Hematopoietic multipotent progenitor cell treated with erythropoietin and hydrocortisone succinate and interleukin-3 and kit ligand, for 4 days (in vitro differentiated cells): ENCODE results near the gene MED16.
"Not testable (repeated sequence)": the region's sequence is repeated elsewhere in the genome, so short reads cannot be mapped to it uniquely, and the experiment has no call there.

Source experiments
- DNase-seq: peaks from one replicate; pipeline ENCODE4 v3.0.0-alpha.2; 2015

The MED16 gene

GRCh38 chr19:870963-871401, 22.0 kb downstream of the MED16 start:
- no peak for DNase-seq

GRCh38 chr19:870314-870713, 22.7 kb downstream of the MED16 start:
- no peak for DNase-seq

- no peak for DNase-seq
These were observed 23.5 kb downstream of the MED16 start for GRCh38 chr19:869245-870177.

GRCh38 chr19:868458-869244, 24.3 kb downstream of the MED16 start:
- DNase-seq: no peak

- DNase-seq: no peak
These were observed 25.0 kb downstream of the MED16 start for GRCh38 chr19:867855-868457.

- no peak for DNase-seq
These were observed 25.6 kb downstream of the MED16 start for GRCh38 chr19:867301-867793.

GRCh38 chr19:866769-867300, 26.2 kb downstream of the MED16 start:
- DNase-seq: no peak

GRCh38 chr19:863315-863620, 29.7 kb downstream of the MED16 start:
- no peak for DNase-seq

- DNase-seq: peak; percentile 94
These were observed 30.2 kb downstream of the MED16 start for GRCh38 chr19:862581-863314.

- peak; percentile 95 for DNase-seq
These were observed 31.0 kb downstream of the MED16 start for GRCh38 chr19:861756-862580.

GRCh38 chr19:861141-861755, 31.7 kb downstream of the MED16 start:
- no peak for DNase-seq

- peak; percentile 73 for DNase-seq
These were observed 33.8 kb downstream of the MED16 start, which contains the start of gene CFD for GRCh38 chr19:858868-859843. TSS of gene CFD (plus strand) at chr19:859664. CDS start at chr19:859690, 26 bp downstream.

GRCh38 chr19:858284-858683, 34.7 kb downstream of the MED16 start:
- no peak for DNase-seq

GRCh38 chr19:855566-856120, 37.3 kb downstream of the MED16 start:
- DNase-seq: no peak

GRCh38 chr19:855142-855541, 37.8 kb downstream of the MED16 start:
- DNase-seq: no peak

GRCh38 chr19:854549-854948, 38.4 kb downstream of the MED16 start:
- DNase-seq: no peak

GRCh38 chr19:853614-854220, 39.3 kb downstream of the MED16 start:
- DNase-seq: not testable (repeated sequence)

GRCh38 chr19:853014-853585, 39.9 kb downstream of the MED16 start:
- no peak for DNase-seq
